ENCODE results near the gene CFAP43. TPM values are rescaled to one million over a fixed set of nuclear protein-coding genes. Genes with fewer than 3 reads are reported as not detected.

The CFAP43 gene
- total and polyA plus RNA-seq, 2 experiments from 2014 or later, result 0.24 to 0.44 TPM

DNA sequence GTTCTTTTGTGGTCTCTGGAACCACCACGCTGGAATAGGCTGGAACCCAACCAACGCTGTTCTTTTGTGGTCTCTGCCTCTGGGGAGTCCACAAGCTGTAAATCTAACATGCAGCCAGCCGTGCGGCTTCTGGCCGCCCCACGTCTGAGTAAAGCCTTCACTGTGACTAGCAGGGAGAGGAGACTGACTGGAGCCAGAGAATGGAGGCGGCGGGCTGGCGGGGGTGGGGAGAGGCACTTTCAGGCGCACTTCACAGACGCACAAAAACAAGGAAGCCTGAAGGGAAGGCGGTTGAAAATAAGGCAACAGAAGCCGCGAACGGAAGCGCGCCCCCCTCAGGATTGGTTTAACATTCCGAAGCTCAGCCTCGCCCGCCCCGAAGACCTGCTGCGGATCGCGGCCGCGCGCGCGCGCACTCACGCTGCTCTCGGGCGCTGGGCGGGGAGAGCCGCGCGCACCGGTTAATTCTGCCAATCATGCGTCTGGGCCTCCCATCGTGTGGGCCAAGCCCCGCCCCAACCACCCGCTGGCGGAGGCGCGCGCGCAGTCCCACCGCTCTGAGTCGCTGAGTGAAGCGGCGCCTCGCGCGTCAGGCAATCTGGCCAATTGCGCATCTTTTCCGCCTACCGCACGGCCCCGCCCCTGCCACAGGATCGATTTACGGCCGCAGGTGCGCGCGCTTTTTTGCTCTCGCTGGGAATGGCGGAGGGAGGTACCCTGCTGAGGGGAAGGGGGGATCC, 110.5 kb downstream of the CFAP43 start, which contains the start of gene SFR1:
TSS of gene SFR1 (plus strand) at position 687 of the 740 bp plus-strand sequence. CDS start at position 700, 13 bp downstream.
- Mint-ChIP-seq H3K4me1 (peaks cover 25% of the 10 kb centered on the region), H3K27me3 (ENCODE audit: insufficient read depth, low read depth, poor library complexity) (peaks cover 10% of the 10 kb centered on the region), H3K4me3 (peak within 1 kb of the TSS; percentile 89), H3K36me3 (ENCODE audit: low read depth) (peaks cover 10% of the 10 kb centered on the region), H3K27ac (peak within 1 kb of the TSS; percentile 100), H3K9me3 (no peaks in the 10 kb centered on the region)
- no peaks in the 10 kb centered on the region for H3K9me2 ChIP-seq (ENCODE audit: insufficient read depth)
- no peaks in the 10 kb centered on the region for H3K27me3 ChIP-seq (ENCODE audit: insufficient read depth)
- peak within 1 kb of the TSS; percentile 91 for H3K4me2 ChIP-seq
- H3K79me2 ChIP-seq (replicated peaks; ENCODE audit: insufficient read depth), result no peaks in the 10 kb centered on the region
- TF ChIP-seq ZNF331 (CRISPR knock-in tag; IDR thresholded peaks at IDR 0.05; ENCODE audit: low read depth) (no peak), POLR2AphosphoS5 (IDR thresholded peaks at IDR 0.05; ENCODE audit: low read depth) (peak; percentile 91), STAT1 (IDR thresholded peaks at IDR 0.05; ENCODE audit: unreplicated experiment) (no peak), EZH2phosphoT487 (IDR thresholded peaks at IDR 0.05; ENCODE audit: unreplicated experiment) (no peak), CREB1 (CRISPR knock-in tag; IDR thresholded peaks at IDR 0.05; ENCODE audit: low read depth) (peak; percentile 61), ETS1 (IDR thresholded peaks at IDR 0.05) (0 out of 2 replicates have a peak, but pooled peaks have one; percentile 43)
- TF ChIP-seq, protein P1, sequence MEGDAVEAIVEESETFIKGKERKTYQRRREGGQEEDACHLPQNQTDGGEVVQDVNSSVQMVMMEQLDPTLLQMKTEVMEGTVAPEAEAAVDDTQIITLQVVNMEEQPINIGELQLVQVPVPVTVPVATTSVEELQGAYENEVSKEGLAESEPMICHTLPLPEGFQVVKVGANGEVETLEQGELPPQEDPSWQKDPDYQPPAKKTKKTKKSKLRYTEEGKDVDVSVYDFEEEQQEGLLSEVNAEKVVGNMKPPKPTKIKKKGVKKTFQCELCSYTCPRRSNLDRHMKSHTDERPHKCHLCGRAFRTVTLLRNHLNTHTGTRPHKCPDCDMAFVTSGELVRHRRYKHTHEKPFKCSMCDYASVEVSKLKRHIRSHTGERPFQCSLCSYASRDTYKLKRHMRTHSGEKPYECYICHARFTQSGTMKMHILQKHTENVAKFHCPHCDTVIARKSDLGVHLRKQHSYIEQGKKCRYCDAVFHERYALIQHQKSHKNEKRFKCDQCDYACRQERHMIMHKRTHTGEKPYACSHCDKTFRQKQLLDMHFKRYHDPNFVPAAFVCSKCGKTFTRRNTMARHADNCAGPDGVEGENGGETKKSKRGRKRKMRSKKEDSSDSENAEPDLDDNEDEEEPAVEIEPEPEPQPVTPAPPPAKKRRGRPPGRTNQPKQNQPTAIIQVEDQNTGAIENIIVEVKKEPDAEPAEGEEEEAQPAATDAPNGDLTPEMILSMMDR (conservative IDR thresholded peaks at IDR 0.05; ENCODE audit: low read depth in 2 of 2), result peak; percentile 56 to 84
- no peaks in the 10 kb centered on the region for H3K36me3 ChIP-seq (ENCODE audit: insufficient read depth)
- peaks cover 14% of the 10 kb centered on the region; the same call in 1 of the 2 replicates for H3K4me1 ChIP-seq (ENCODE audit: insufficient read depth)
- peak within 1 kb of the TSS; percentile 52 for H2AFZ ChIP-seq
- ATAC-seq, result peak; percentile 85
- peak within 1 kb of the TSS; percentile 75 for H3K4me3 ChIP-seq
- H3F3A ChIP-seq (replicated peaks; ENCODE audit: low read depth), result peaks cover 4% of the 10 kb centered on the region; the same call in 1 of the 2 replicates
- DNase-seq (ENCODE audit: low spot score), result peak; percentile 99
- H4K20me1 ChIP-seq (replicated peaks; ENCODE audit: insufficient read depth), result no peaks in the 10 kb centered on the region
- peak within 1 kb of the TSS; percentile 100 for H3K27ac ChIP-seq (ENCODE audit: low read depth)

GRCh38 chr10:104120903-104121484, 111.2 kb downstream of the CFAP43 start:
- Histone ChIP-seq H2AFZ (peak overlapping the region; percentile 52), H3K4me3 (peak overlapping the region; percentile 75), H3K27me3 (ENCODE audit: insufficient read depth) (no peaks in the 10 kb centered on the region), H4K20me1 (replicated peaks; ENCODE audit: insufficient read depth) (no peaks in the 10 kb centered on the region), H3K4me1 (ENCODE audit: insufficient read depth) (peaks cover 14% of the 10 kb centered on the region; the same call in 1 of the 2 replicates), H3K36me3 (ENCODE audit: insufficient read depth) (no peaks in the 10 kb centered on the region), H3K79me2 (replicated peaks; ENCODE audit: insufficient read depth) (no peaks in the 10 kb centered on the region), H3K9me2 (ENCODE audit: insufficient read depth) (no peaks in the 10 kb centered on the region), H3F3A (replicated peaks; ENCODE audit: low read depth) (peaks cover 4% of the 10 kb centered on the region; the same call in 1 of the 2 replicates), H3K27ac (ENCODE audit: low read depth) (peak overlapping the region; percentile 100), H3K4me2 (peak overlapping the region; percentile 91)
- H3K36me3 Mint-ChIP-seq (ENCODE audit: low read depth), result peaks cover 7% of the 10 kb centered on the region
- H3K4me3 Mint-ChIP-seq, result peak overlapping the region; percentile 89
- H3K27ac Mint-ChIP-seq, result peak overlapping the region; percentile 100
- peaks cover 8% of the 10 kb centered on the region for H3K27me3 Mint-ChIP-seq (ENCODE audit: insufficient read depth, low read depth, poor library complexity)
- peak; percentile 61 for ATAC-seq
- H3K4me1 Mint-ChIP-seq, result peaks cover 25% of the 10 kb centered on the region
- peak; percentile 97 for DNase-seq (ENCODE audit: low spot score)
- no peaks in the 10 kb centered on the region for H3K9me3 Mint-ChIP-seq
- TF ChIP-seq JUNB (IDR thresholded peaks at IDR 0.05; ENCODE audit: unreplicated experiment) (no peak), ZNF462 (CRISPR knock-in tag; IDR thresholded peaks at IDR 0.05) (no peak), ETS1 (IDR thresholded peaks at IDR 0.05) (0 out of 2 replicates have a peak, but pooled peaks have one; percentile 11)

Data from GM23338 (cell line).